GM19372 (cell line): ENCODE measurements around the gene SUCO.

Experiments used
- ATAC-seq: cut with Tn5 transposase; IDR thresholded peaks from one replicate; pipeline ENCODE4 v1.9.1; 2021; ENCODE audit warnings: mild to moderate bottlenecking, low read depth, moderate library complexity; ENCODE audit not compliant: unreplicated experiment

Gene SUCO

DNA sequence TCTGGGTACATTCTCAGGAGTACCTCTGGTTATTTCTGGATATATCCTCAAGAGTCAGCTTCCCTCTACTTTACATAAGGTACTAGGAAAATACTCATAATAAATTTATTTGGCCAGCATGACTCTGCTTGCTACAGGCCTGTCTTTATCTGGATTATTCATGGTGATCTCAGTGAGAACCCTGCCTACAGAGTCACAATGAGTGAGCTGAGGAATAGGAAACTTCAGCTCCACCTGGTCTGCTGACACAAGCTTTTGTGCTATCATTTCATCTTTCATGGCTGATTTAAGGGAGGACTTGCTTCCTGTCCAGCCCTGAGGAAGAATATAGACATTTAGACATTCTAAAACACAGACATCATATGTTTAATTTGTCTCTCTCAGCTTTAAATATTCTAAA lies 19.5 kb upstream of the SUCO start:
- ATAC-seq, result no peak

DNA sequence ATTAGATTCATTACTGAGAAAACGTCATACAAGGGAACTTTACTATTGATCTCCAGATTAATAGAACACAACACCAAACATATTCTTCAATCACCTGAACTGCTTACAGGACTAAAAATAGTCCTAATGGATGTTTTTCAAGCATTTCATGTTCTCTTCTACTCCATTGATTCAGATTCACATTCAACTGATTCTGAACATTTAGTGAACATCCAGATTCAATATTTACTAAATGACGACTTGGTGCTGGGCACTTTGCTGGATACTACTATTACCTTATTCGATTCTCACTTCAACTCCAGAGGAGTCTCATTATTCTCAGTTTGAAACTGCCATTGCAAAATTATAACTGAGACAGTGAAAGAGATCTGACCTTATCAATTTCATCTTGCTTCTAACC lies 18.8 kb upstream of the SUCO start:
- no peak for ATAC-seq

DNA sequence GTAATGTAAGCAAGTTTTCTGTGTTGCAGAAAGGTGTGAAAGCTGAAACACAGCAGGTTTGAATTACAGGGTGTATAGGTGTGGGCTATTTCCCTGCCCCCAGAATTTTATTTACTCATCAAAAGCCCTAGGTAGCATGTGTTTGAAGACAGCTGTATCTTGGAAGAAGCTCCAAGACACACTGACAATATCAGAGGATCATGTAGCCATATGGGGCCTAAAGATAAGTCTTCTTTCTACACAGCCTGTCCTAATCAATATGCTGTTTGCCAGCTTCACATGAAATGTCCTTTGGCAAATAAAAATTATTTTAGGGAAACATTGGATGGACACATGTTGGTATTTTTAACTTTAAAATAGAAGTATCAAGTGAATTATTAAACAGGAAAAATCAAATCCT lies 17.5 kb upstream of the SUCO start:
- ATAC-seq, result no peak

- ATAC-seq, result no peak
Measured at GRCh38 chr1:172515927-172516326, 17.0 kb upstream of the SUCO start.

- ATAC-seq, result no peak
Measured at GRCh38 chr1:172517081-172517480, 15.9 kb upstream of the SUCO start.

GRCh38 chr1:172517545-172517944 lies 15.4 kb upstream of the SUCO start:
- no peak for ATAC-seq

- no peak for ATAC-seq
Measured at GRCh38 chr1:172529304-172529703, 3.6 kb upstream of the SUCO start.

DNA sequence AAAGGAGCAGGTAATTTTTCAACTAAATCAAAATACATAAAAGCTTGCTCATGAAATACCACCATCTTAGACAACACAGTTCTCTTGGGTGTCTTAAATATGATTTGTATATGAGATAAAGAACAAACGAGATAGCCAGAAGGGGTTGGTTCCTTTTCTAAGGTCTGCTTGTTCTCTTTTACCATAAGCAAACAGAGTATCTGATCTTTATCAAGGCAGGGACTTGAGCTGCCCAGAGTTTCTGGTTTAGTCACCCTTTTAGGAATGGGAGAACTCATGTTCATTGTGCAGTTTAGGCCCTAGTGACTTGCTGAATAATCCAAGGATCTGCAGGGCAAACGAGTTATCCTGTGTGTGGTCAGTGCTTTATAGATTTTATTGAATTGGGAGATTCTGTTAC lies 3.0 kb upstream of the SUCO start:
- ATAC-seq, result no peak

DNA sequence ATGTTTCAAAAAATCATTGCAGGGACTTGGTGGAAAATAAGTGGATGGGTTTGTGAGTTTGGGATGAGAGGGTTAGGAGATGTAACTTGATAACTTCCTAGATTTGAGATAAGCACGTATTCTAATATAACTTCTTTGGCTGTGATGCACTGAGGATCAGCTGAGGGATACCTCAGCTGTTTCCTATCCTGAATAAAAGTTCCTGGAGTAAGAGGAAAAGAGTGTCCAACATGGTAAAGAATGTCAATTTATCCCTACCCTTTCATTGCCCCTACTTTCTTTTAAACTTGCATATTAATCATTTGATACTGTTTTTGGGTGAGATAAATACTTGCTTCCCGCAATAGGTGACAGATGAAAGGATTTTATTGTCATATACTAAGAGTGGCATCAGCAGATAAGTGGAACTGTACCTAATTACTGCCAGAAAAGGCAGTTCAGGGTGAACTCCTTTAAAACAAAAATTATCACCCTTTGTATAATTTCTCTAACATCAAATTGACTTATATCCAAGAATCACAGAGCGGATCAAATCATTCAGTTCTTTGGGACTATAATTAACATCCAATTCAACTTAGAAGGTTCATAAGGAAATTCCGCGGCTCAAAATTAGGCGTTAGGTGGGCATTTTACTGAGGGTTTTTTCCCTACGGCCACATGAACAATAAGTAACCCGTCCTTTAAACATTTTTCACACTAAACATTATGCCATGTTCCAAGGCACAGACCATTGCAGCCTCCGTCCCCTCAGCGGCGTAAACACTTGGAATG lies 1.4 kb upstream of the SUCO start:
- no peak for ATAC-seq

DNA sequence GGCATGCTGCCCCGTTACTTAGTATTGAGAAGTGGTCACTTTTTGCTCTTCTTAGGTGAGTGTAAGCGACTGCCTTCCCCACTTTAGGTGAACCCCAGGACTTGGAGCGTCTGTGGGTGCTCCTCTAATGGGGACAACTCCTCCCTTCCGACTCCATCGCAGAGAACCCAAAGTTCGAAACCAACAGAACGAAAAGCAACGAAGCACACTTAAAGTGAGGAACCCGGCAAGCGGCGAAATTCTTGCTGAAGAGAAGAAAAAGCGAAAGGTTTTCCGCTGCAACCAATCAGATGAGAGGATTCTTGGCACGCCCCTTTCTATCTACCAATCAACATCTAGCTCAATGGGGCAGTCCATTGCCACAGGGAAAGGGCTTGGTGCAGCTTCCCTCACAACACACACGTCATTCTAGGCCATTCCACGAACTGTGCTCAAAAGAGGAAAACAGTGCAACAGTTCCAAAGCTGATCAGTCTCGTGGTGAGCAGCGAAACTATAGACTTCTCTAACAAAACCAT lies 709 bp upstream of the SUCO start:
- peak; percentile 62 for ATAC-seq

DNA sequence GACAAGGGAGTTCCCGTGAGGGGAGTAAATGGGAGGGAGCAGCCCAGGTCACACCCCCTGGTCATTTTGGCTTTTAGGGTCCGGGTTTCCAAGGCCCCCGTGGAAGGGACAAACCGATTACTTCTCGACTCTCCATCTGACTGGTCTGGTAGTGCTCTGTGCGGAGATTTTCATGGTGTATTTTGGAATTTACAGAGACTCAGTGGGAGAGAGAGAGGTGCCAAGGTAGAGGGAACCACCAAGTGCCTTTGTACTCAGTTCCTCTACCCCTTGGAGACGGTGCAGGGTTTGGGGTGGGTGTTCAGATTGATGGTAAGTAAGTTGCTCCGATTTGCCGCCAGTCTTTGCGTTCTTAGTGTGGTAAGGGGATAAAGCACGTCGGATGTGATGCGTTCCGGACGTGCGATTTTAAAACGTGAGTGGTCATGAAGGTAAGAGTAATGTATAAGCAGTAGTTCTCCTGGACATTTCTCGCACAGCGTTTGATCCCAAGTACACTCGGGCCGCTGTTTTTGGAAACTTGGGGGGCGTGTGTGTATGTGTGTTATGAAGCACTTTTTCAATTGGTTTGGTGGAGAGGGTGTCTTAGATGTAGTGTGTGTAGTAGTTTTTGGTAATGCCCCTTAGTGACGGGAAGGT lies 682 bp downstream of the SUCO start:
- peak; percentile 11 for ATAC-seq

- no peak for ATAC-seq
Measured at GRCh38 chr1:172536256-172536655, 3.3 kb downstream of the SUCO start.

DNA sequence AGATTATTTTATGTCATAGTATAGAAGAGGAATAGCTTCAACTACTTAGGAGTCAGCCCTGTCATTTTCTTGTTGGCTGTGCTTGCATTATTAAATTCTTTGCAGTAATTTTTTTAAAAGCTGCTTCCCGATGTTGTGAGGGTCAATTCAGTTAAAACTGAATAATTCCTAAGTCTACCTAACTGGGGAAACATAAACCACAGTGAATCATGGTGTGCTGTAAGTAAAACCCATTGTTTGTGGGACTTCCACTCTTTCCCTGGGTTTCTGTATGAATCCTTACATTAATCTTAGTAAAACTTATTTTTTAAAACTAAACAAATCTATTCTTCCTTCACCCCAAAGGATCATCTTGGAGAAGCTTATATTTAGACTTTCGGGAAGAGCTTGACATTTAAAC lies 4.4 kb downstream of the SUCO start:
- no peak for ATAC-seq

- no peak for ATAC-seq
Measured at GRCh38 chr1:172537827-172538391, 5.0 kb downstream of the SUCO start.

- ATAC-seq, result no peak
Measured at GRCh38 chr1:172540635-172541034, 7.7 kb downstream of the SUCO start.

- no peak for ATAC-seq
Measured at GRCh38 chr1:172544481-172545104, 11.6 kb downstream of the SUCO start.

DNA sequence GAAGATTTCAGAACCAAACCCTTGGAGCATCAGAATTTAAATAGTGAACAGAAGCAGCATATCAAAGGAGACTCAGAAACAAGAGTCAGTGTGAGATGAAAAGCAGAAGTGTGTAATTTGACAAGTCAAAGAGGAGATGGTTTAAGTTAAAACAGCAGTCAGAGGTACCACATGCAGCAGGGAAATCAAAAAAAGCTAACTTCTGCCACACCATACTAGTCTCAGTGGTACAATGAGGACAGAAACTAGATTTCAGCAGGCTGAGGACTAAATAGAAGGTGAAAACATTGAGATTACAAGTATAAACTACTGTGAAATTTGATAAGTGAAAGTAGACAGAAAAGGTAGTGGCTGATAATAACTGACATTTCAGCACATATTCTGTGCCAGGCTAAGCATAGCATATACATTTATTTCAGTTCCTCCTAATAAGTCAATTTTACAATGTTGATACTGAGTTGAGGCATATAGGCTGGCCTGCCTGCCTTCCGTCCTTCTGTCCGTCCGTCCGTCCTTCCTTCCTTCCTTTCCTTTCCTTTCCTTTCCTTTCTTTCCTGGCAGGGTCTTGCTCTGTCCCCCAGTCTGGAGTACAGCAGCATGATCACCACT lies 12.6 kb downstream of the SUCO start:
- ATAC-seq, result peak; percentile 59

- ATAC-seq, result no peak
Measured at GRCh38 chr1:172547071-172547470, 14.1 kb downstream of the SUCO start.

DNA sequence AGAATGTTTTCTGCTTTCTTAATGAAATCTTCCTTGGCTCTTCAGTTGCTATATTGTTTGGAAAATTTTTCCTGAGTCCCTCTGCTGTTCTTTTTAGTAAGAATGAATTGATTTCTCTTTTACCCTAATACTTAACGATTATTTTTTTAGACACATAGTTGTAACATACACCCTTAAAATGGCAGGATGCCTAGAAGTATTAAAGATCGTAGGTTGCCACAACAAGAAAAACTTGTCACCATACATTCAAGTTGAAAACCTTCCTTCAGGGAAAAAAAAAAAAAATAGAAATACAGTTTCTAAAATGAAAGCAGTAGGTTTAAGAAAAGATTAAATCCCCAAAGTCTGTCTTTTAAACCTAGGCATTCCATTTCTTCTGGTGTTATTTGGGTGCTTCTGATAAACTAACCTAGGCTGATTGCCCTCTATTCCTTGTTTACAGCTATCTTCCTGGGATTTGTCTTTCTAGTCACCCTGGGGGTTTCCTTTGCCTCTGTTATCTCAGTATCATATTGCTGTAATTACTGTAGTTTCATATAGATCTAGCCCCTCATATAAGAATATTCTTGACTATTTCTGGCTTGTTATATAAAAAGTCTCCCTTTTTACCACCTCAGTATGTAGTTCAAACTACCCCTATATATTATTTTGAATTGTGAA lies 16.8 kb downstream of the SUCO start:
- no peak for ATAC-seq

DNA sequence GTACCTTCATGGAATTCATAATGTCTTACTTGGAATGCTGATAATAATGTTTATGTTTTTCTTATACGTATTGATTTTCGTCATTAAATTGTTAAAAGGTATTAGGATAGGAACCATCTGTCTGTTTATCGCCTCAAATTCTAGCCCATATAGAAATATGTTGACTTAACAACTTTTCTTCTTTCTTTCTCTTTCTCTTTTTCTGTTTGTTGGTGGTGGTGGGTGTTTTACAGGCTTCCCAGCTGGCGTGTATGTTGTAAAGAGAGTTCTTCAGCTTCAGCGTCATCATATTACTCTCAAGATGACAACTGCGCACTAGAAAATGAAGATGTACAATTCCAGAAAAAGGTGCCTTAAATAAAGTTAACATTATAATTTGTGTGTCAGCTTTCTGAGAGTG lies 18.3 kb downstream of the SUCO start:
- ATAC-seq, result no peak
